Stimulated activated CD4-positive, alpha-beta T cell treated with anti-CD3 and anti-CD28 coated beads, Interleukin-4, amount 100 ng/mL, for 48 hours (primary cell): ENCODE measurements around the gene CALML4.
"Not testable (repeated sequence)": the region's sequence is repeated elsewhere in the genome, so short reads cannot be mapped to it uniquely, and the experiment has no call there.

ENCODE experiments used
- DNase-seq, 2 donors: peaks; one replicate each; pipeline ENCODE4 v3.0.0-alpha.2; 2020; ENCODE audit warnings: low read depth in 2 of 2

CALML4 gene

GRCh38 chr15:68208136-68208535, 3.0 kb upstream of the CALML4 start:
- no peak for DNase-seq

- DNase-seq = no peak
Measured at GRCh38 chr15:68207176-68207935, 2.2 kb upstream of the CALML4 start.

- no peak for DNase-seq
Measured at GRCh38 chr15:68206711-68207151, 1.6 kb upstream of the CALML4 start.

- no peak for DNase-seq
Measured at GRCh38 chr15:68205954-68206539, 915 bp upstream of the CALML4 start.

GRCh38 chr15:68205558-68205944, 419 bp upstream of the CALML4 start:
- no peak for DNase-seq

GRCh38 chr15:68204361-68204760, 771 bp downstream of the CALML4 start:
- DNase-seq = no peak

GRCh38 chr15:68203956-68204355, 1.2 kb downstream of the CALML4 start:
- no peak for DNase-seq

- no peak for DNase-seq
Measured at GRCh38 chr15:68203486-68203885, 1.6 kb downstream of the CALML4 start.

- DNase-seq = not testable (repeated sequence)
Measured at GRCh38 chr15:68202994-68203393, 2.1 kb downstream of the CALML4 start.

- no peak for DNase-seq
Measured at GRCh38 chr15:68201879-68202261, 3.3 kb downstream of the CALML4 start.

GRCh38 chr15:68201153-68201878, 3.8 kb downstream of the CALML4 start:
- DNase-seq = no peak

- no peak for DNase-seq
Measured at GRCh38 chr15:68200016-68200861, 4.9 kb downstream of the CALML4 start.

- DNase-seq = no peak
Measured at GRCh38 chr15:68199340-68199739, 5.8 kb downstream of the CALML4 start.

- no peak for DNase-seq
Measured at GRCh38 chr15:68197661-68198437, 7.3 kb downstream of the CALML4 start.

- no peak for DNase-seq
Measured at GRCh38 chr15:68197170-68197492, 8.0 kb downstream of the CALML4 start.

- DNase-seq = no peak
Measured at GRCh38 chr15:68196445-68197169, 8.5 kb downstream of the CALML4 start.

- no peak for DNase-seq
Measured at GRCh38 chr15:68195336-68196112, 9.6 kb downstream of the CALML4 start.

GRCh38 chr15:68192804-68193486, 12.2 kb downstream of the CALML4 start:
- DNase-seq = no peak

- no peak for DNase-seq
Measured at GRCh38 chr15:68192117-68192516, 13.0 kb downstream of the CALML4 start.
